Adrenal gland (tissue), 5 donors: ENCODE data around the gene KRTAP5-6.
"Not testable (repeated sequence)": the region's sequence is repeated elsewhere in the genome, so short reads cannot be mapped to it uniquely, and the experiment has no call there.

Source experiments
- CTCF ChIP-seq, 6 experiments: fragments of 450-650 bp in 4 of 6; fragments of 200-600 bp in 2 of 6; sonication (generic) in 1 of 6; IDR thresholded peaks; 1 replicate in 5 of 6; 2 replicates in 1 of 6; pipeline versions ENCODE4 v1.5.1 to v1.8.0; 2016 to 2021; ENCODE audit warnings: antibody characterized with exemption in 6 of 6, mild to moderate bottlenecking in 2 of 6, moderate library complexity in 1 of 6
- POLR2A ChIP-seq, 2 donors: fragments of 450-650 bp; IDR thresholded peaks; one replicate each; pipeline ENCODE4 v1.6.1; 2017; ENCODE audit warnings: antibody characterized with exemption in 2 of 2, mild to moderate bottlenecking in 2 of 2, moderate library complexity in 1 of 2
- donor health status: DM: no; HTN: no; CAD: no.

GRCh38 chr11:1683216-1683615, 13.8 kb upstream of the KRTAP5-6 start:
- not testable (repeated sequence) for TF ChIP-seq CTCF, POLR2A (IDR thresholded peaks at IDR 0.05)
